Ascending aorta (tissue), 2 donors: ENCODE data around the gene NCBP3. TPM values are rescaled to one million over a fixed set of nuclear protein-coding genes. Genes with fewer than 3 reads are reported as not detected.
"Not testable (repeated sequence)": the region's sequence is repeated elsewhere in the genome, so short reads cannot be mapped to it uniquely, and the experiment has no call there.

Experiments
- DNase-seq, 2 donors: peaks; one replicate each; pipeline ENCODE4 v3.0.0-alpha.2; 2019; ENCODE audit warnings: low spot score in 2 of 2
- H3K27ac ChIP-seq, 2 donors: fragments of 200-600 bp; sonication (generic); one replicate each; pipeline ENCODE4 v1.5.1; 2016 to 2017; ENCODE audit warnings: mild to moderate bottlenecking in 1 of 2
- H3K27me3 ChIP-seq: fragments of 200-600 bp; sonication (generic); one replicate; pipeline ENCODE4 v1.5.1; 2017
- H3K36me3 ChIP-seq, 2 donors: fragments of 200-600 bp; sonication (generic); one replicate each; pipeline ENCODE4 v1.5.1; 2016
- H3K4me1 ChIP-seq, 2 donors: fragments of 200-600 bp; sonication (generic); one replicate each; pipeline ENCODE4 v1.5.1; 2016 to 2017; ENCODE audit warnings: mild to moderate bottlenecking in 1 of 2
- H3K4me3 ChIP-seq, 2 donors: fragments of 200-600 bp; sonication (generic); one replicate each; pipeline ENCODE4 v1.5.1; 2016 to 2017; ENCODE audit warnings: mild to moderate bottlenecking in 1 of 2
- H3K9me3 ChIP-seq, 2 donors: fragments of 200-600 bp; sonication (generic); one replicate each; pipeline ENCODE4 v1.5.1; 2016
- intact Hi-C: fragments of 100-400 bp; cut with DNase I; formaldehyde crosslinking; loops from one replicate; pipeline ENCODE4 v1.15.1; 2023
- total RNA-seq: library from RNA; depleted of rRNA; stranded (reverse); fragments of >200 nt; gene quantifications from one replicate; pipeline ENCODE4 v1.1.0, GENCODE V29; 2016
- TF ChIP-seq, protein P1 (sequence below), 3 experiments: fragments of 200-600 bp in 2 of 3; fragments of 450-650 bp in 1 of 3; sonication (generic) in 2 of 3; IDR thresholded peaks; one replicate each; pipeline ENCODE4 v1.5.1; 2016 to 2019; ENCODE audit warnings: antibody characterized with exemption in 3 of 3, mild to moderate bottlenecking in 1 of 3, moderate library complexity in 1 of 3

The NCBP3 gene
- total RNA-seq, 1 donor from 2014 or later = 3.9 TPM

DNA sequence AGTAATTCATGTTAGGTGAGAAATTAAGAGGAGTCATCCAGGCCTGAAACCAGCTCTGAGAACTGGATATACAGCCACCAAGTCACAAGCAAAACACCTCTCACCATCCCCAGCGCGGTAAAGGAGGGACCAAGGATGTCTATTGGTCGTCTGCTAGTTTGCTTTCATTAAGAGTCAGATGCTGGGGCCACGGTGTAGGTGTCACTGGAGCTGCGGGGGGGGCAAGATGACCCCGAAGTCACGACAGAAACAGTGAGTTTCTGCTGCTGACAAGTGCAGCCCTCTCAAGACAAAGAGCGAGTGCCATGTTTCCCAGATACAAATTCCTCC lies 790 bp downstream of the NCBP3 start:
- intact Hi-C loops = loop anchor here (5.0 to 10.0 kb wide), 4 partner anchors 47 to 227 kb away; partner anchors contain the start of genes CAMKK1, EMC6 and TAX1BP3
- Histone ChIP-seq H3K27ac (peak overlapping the region; percentile 87 to 92), H3K36me3 (peaks cover 9 to 20% of the 10 kb centered on the region in 2 donors), H3K4me3 (peak overlapping the region; percentile 96 to 99), H3K9me3 (no peaks in the 10 kb centered on the region), H3K27me3 (no peaks in the 10 kb centered on the region), H3K4me1 (peaks cover 0 to 11% of the 10 kb centered on the region in 2 donors)
- TF ChIP-seq, protein P1, sequence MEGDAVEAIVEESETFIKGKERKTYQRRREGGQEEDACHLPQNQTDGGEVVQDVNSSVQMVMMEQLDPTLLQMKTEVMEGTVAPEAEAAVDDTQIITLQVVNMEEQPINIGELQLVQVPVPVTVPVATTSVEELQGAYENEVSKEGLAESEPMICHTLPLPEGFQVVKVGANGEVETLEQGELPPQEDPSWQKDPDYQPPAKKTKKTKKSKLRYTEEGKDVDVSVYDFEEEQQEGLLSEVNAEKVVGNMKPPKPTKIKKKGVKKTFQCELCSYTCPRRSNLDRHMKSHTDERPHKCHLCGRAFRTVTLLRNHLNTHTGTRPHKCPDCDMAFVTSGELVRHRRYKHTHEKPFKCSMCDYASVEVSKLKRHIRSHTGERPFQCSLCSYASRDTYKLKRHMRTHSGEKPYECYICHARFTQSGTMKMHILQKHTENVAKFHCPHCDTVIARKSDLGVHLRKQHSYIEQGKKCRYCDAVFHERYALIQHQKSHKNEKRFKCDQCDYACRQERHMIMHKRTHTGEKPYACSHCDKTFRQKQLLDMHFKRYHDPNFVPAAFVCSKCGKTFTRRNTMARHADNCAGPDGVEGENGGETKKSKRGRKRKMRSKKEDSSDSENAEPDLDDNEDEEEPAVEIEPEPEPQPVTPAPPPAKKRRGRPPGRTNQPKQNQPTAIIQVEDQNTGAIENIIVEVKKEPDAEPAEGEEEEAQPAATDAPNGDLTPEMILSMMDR (IDR thresholded peaks at IDR 0.05) = no peak
- DNase-seq = no peak

DNA sequence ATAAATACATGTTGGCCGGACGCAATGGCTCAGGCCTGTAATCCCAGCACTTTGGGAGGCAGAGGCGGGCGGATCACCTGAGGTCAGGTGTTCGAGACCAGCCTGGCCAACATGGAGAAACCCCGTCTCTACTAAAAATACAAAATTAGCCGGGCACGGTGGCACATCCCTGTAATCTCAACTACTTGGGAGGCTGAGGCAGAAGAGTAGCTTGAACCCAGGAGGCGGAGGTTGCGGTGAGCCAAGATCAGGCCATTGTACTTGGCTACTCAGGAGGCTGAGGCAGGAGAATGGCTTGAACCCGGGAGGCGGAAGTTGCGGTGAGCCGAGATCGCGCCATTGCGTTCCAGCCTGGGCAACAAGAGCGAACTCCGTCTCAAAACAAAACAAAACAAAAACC lies 1.5 kb downstream of the NCBP3 start:
- H3K27ac ChIP-seq, H3K27me3 ChIP-seq, H3K9me3 ChIP-seq, DNase-seq: not testable (repeated sequence)
- H3K4me1 ChIP-seq = peaks cover 0 to 11% of the 10 kb centered on the region in 2 donors
- peak overlapping the region in 1 of 2 donors; percentile 96 for H3K4me3 ChIP-seq
- intact Hi-C loops = loop anchor here (10.0 kb wide), 1 partner anchor 180 kb away; the partner anchor contains the start of genes EMC6 and TAX1BP3
- H3K36me3 ChIP-seq = peaks cover 13 to 26% of the 10 kb centered on the region in 2 donors

DNA sequence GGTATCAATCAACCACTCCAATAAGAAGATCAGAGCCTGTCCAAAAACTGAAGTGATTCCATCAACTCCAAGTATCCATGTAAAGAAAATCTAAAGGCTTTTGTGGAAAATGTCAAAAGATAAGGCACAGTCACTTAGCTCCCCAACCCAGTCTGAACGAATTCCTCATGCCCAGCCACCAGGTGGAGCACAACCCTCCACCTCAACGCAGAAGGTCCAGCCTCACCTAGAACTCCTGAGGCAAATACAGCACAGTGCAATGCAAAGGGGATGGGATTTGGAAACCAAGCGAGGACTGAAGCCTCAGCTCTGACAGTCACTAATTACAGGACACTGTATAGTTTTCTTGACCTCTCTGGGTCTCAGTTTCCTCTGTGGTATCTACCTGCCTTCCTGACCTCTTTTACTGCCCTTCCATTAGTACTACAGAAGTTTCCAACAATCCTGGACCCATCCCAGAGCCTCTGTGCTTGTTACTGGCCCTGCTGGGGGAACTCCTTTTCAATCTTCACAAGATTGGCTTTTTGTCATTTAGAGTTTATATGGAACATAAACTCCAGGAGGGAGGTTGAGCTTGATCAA lies 2.0 kb downstream of the NCBP3 start:
- intact Hi-C loops = loop anchor here (10.0 kb wide), 1 partner anchor 179 kb away; the partner anchor contains the start of genes EMC6 and TAX1BP3
- TF ChIP-seq, protein P1 (IDR thresholded peaks at IDR 0.05) = peak in 1 of 3 experiments; percentile 19
- no peaks in the 10 kb centered on the region for H3K27me3 ChIP-seq
- H3K27ac ChIP-seq = no peak overlapping the region
- peaks cover 0 to 11% of the 10 kb centered on the region in 2 donors for H3K4me1 ChIP-seq
- H3K4me3 ChIP-seq = no peak overlapping the region
- DNase-seq = no peak
- H3K9me3 ChIP-seq = no peaks in the 10 kb centered on the region
- H3K36me3 ChIP-seq = peaks cover 17 to 32% of the 10 kb centered on the region in 2 donors

DNA sequence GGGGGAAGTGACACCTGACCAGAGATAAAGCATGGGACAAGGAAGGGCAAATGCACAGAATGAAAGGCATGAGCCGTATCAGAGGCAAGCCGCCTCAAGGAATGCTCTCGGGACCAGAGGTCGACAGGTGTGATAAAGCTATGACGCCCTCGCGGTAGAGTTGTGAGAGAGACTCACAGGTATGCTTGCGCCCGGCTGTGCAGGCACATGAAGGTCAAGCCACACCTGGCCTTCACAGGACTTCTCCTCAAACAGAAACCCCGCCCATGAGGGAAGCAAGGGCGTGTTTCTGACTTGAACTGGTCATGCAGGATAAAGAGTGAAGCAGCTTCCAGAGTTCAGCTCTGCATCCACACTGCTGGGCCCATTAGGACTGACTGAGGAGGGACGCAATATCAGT lies 7.8 kb downstream of the NCBP3 start:
- no peak overlapping the region for H3K27ac ChIP-seq
- no peaks in the 10 kb centered on the region for H3K9me3 ChIP-seq
- H3K36me3 ChIP-seq = peaks cover 24 to 67% of the 10 kb centered on the region in 2 donors
- no peak overlapping the region for H3K4me3 ChIP-seq
- intact Hi-C loops = no loop called here
- no peak for DNase-seq
- no peaks in the 10 kb centered on the region for H3K27me3 ChIP-seq
- TF ChIP-seq, protein P1 (IDR thresholded peaks at IDR 0.05) = no peak
- peaks cover 0 to 5% of the 10 kb centered on the region in 2 donors for H3K4me1 ChIP-seq

DNA sequence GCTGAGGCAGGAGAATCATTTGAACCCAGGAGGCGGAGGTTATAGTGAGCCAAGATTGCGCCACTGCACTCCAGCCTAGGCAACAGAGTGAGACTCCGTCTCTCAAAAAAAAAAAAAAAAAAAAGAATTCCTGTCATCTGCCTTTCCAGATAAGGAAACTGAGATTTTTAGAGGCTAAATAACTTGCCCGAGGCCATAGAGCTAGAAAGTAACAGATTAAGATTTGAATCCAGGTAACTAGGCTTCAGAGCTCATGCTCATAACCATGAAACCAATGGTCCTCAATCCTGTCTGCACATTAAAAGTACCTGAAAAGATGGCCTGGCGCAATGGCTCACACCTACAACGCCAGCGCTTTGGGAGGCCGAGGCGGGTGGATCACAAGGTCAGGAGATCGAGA lies 9.5 kb downstream of the NCBP3 start:
- peaks cover 15 to 56% of the 10 kb centered on the region in 2 donors for H3K36me3 ChIP-seq
- intact Hi-C loops = no loop called here
- H3K27me3 ChIP-seq = no peaks in the 10 kb centered on the region
- TF ChIP-seq, protein P1 (IDR thresholded peaks at IDR 0.05) = no peak
- H3K4me3 ChIP-seq = no peak overlapping the region
- H3K27ac ChIP-seq = no peak overlapping the region
- H3K9me3 ChIP-seq = no peaks in the 10 kb centered on the region
- DNase-seq = no peak
- peaks cover 0 to 5% of the 10 kb centered on the region in 2 donors for H3K4me1 ChIP-seq

DNA sequence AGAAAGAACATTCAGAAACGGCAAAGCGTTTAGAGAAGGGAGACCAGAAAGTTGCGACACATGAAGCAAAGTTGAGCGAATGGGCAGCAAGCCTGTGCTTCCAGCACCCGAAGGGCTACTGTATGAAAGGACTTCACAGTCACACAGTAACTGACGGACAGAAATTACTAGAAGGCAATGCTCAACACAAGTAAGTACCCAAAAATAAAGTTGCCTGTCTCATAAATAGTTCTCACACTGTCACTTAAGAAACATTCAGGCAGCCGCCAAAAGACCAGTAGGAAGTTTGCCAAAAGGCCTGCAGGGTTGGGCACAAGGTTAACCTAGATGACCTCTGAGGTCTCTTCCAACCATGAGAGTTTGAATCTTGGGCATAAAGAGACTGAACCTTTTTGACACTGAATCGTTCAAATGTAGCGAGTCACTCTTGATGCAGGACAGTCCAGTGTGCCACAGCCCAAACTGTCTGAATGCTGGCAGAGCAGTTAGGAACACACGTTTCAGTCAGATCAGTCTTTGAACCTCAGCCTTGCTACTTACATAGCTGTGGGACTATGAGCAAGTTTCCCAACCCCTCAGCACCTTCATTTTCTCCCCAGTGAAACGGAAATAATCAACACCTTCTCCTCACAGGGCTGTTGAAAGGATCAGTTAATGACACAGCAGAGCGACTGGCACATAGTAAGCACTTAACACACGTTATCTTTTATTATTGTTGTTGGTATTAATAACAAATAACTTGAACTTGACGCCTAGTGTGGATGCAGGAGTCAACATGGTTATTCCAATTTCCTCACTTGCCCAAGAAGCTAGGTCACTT lies 10.4 kb downstream of the NCBP3 start:
- intact Hi-C loops = no loop called here
- H3K36me3 ChIP-seq = peaks cover 15 to 53% of the 10 kb centered on the region in 2 donors

More for the DNA sequence above, 10.4 kb downstream of the NCBP3 start:
- H3K27me3 ChIP-seq = no peaks in the 10 kb centered on the region
- DNase-seq = no peak
- H3K9me3 ChIP-seq = no peaks in the 10 kb centered on the region
- H3K27ac ChIP-seq = peak overlapping the region in 1 of 2 donors; percentile 2
- H3K4me1 ChIP-seq = peaks cover 0 to 5% of the 10 kb centered on the region in 2 donors
- H3K4me3 ChIP-seq = no peak overlapping the region
- TF ChIP-seq, protein P1 (IDR thresholded peaks at IDR 0.05) = no peak
